Type B pancreatic cell (in vitro differentiated cells): ENCODE results near the gene XYLT1. TPM values are rescaled to one million over a fixed set of nuclear protein-coding genes. Genes with fewer than 3 reads are reported as not detected.
A peak's percentile ranks its signal among the peaks of the same experiment; 100 is the strongest.

Experiments
- DNase-seq: peaks from one replicate; pipeline ENCODE4 v3.0.0; 2021; ENCODE audit warnings: mixed read lengths; ENCODE audit not compliant: unreplicated experiment; ENCODE audit errors: extremely low spot score
- H3K27ac Mint-ChIP-seq: 2 replicates; pipeline ENCODE4 v1.8.0; 2021; ENCODE audit warnings: mild to moderate bottlenecking, mixed read lengths
- H3K27me3 Mint-ChIP-seq: 2 replicates; pipeline ENCODE4 v1.8.0; 2021; ENCODE audit warnings: mixed read lengths
- H3K36me3 Mint-ChIP-seq: 2 replicates; pipeline ENCODE4 v1.8.0; 2021; ENCODE audit warnings: mixed read lengths
- H3K4me1 Mint-ChIP-seq: one replicate; pipeline ENCODE4 v1.8.0; 2021; ENCODE audit warnings: mixed read lengths; ENCODE audit not compliant: unreplicated experiment
- H3K4me3 Mint-ChIP-seq: 2 replicates; pipeline ENCODE4 v1.8.0; 2021; ENCODE audit warnings: mild to moderate bottlenecking, mixed read lengths
- H3K9me3 Mint-ChIP-seq: 2 replicates; pipeline ENCODE4 v1.8.0; 2021; ENCODE audit warnings: mixed read lengths
- CTCF ChIP-seq: fragments of 200-600 bp; sonication (generic); conservative IDR thresholded peaks from 2 replicates; pipeline ENCODE4 v1.5.0; 2021; ENCODE audit warnings: antibody characterized with exemption, mild to moderate bottlenecking
- total RNA-seq: library from RNA; stranded (reverse); gene quantifications from 2 replicates; pipeline ENCODE4 v1.2.1, GENCODE V29; 2021; ENCODE audit warnings: low replicate concordance

Gene XYLT1
- total RNA-seq, 1 donor from 2014 or later: 14.9 TPM

GRCh38 chr16:17063201-17064139 lies 407.3 kb downstream of the XYLT1 start:
- H3K4me1 Mint-ChIP-seq: no peaks in the 10 kb centered on the region
- no peak for TF ChIP-seq CTCF
- no peaks in the 10 kb centered on the region for H3K36me3 Mint-ChIP-seq
- no peak overlapping the region for H3K4me3 Mint-ChIP-seq
- H3K27ac Mint-ChIP-seq: peak overlapping the region; percentile 67
- no peaks in the 10 kb centered on the region for H3K9me3 Mint-ChIP-seq
- peaks cover 4% of the 10 kb centered on the region for H3K27me3 Mint-ChIP-seq
- no peak for DNase-seq

- H3K36me3 Mint-ChIP-seq: no peaks in the 10 kb centered on the region
- no peak for DNase-seq
- no peak for TF ChIP-seq CTCF
- H3K4me3 Mint-ChIP-seq: no peak overlapping the region
- H3K4me1 Mint-ChIP-seq: no peaks in the 10 kb centered on the region
- peaks cover 4% of the 10 kb centered on the region for H3K27me3 Mint-ChIP-seq
- H3K9me3 Mint-ChIP-seq: no peaks in the 10 kb centered on the region
- H3K27ac Mint-ChIP-seq: peak overlapping the region; percentile 50
Measured at GRCh38 chr16:17062676-17063075, 408.1 kb downstream of the XYLT1 start.

- Mint-ChIP-seq H3K9me3 (no peaks in the 10 kb centered on the region), H3K4me3 (no peak overlapping the region), H3K4me1 (no peaks in the 10 kb centered on the region)
Measured at GRCh38 chr16:17061326-17061725, 409.4 kb downstream of the XYLT1 start.

GRCh38 chr16:17058471-17058870 lies 412.3 kb downstream of the XYLT1 start:
- H3K4me1 Mint-ChIP-seq: no peaks in the 10 kb centered on the region
- H3K27ac Mint-ChIP-seq: no peak overlapping the region
- no peak for TF ChIP-seq CTCF

More at GRCh38 chr16:17061326-17061725, 409.4 kb downstream of the XYLT1 start:
- no peaks in the 10 kb centered on the region for H3K36me3 Mint-ChIP-seq
- no peak for TF ChIP-seq CTCF
- no peak for DNase-seq
- peaks cover 4% of the 10 kb centered on the region for H3K27me3 Mint-ChIP-seq
- H3K27ac Mint-ChIP-seq: no peak overlapping the region

GRCh38 chr16:17056666-17057065 lies 414.1 kb downstream of the XYLT1 start:
- DNase-seq: no peak
- TF ChIP-seq CTCF: no peak
- H3K4me3 Mint-ChIP-seq: no peak overlapping the region
- no peaks in the 10 kb centered on the region for H3K9me3 Mint-ChIP-seq
- no peaks in the 10 kb centered on the region for H3K27me3 Mint-ChIP-seq
- no peaks in the 10 kb centered on the region for H3K4me1 Mint-ChIP-seq
- no peak overlapping the region for H3K27ac Mint-ChIP-seq
- no peaks in the 10 kb centered on the region for H3K36me3 Mint-ChIP-seq

More at GRCh38 chr16:17058471-17058870, 412.3 kb downstream of the XYLT1 start:
- no peaks in the 10 kb centered on the region for H3K27me3 Mint-ChIP-seq
- H3K36me3 Mint-ChIP-seq: no peaks in the 10 kb centered on the region
- H3K4me3 Mint-ChIP-seq: no peak overlapping the region
- DNase-seq: no peak
- no peaks in the 10 kb centered on the region for H3K9me3 Mint-ChIP-seq
